OCI-LY7 (cell line): ENCODE measurements around the gene TIGD6. TPM values are rescaled to one million over a fixed set of nuclear protein-coding genes. Genes with fewer than 3 reads are reported as not detected.

Experiments
- BruUV-seq: library from RNA; stranded (reverse); fragments of 400-500 nt; replicated peaks from 2 replicates; lab custom pipeline; 2021; lab: Mats Ljungman, UMichigan
- CTCF ChIA-PET: fragments of 300-600 bp; sonication (Branson Sonifier 250); formaldehyde crosslinking; loops from one replicate; lab custom pipeline; 2022; ENCODE audit warnings: antibody characterized with exemption; ENCODE audit not compliant: unreplicated experiment; lab: Charles Lee
- POLR2A ChIA-PET: fragments of 300-600 bp; sonication (Branson Sonifier 250); formaldehyde crosslinking; loops from one replicate; lab custom pipeline; 2022; ENCODE audit warnings: antibody characterized with exemption; lab: Charles Lee
- DNase-seq: peaks from one replicate; pipeline ENCODE4 v3.0.0-alpha.2; 2015; ENCODE audit warnings: low spot score
- H2AFZ ChIP-seq: fragments of 200-600 bp; sonication (generic), shearing (Covaris generic); 2 replicates; pipeline ENCODE4 v1.6.1; 2014; ENCODE audit warnings: mild to moderate bottlenecking, antibody characterized with exemption, low read length, moderate library complexity
- H3K27ac ChIP-seq: fragments of 200-600 bp; sonication (generic); 2 replicates; pipeline ENCODE4 v1.5.1; 2014; ENCODE audit warnings: mixed run types, low read depth, mild to moderate bottlenecking, moderate library complexity, low read length, inconsistent platforms; ENCODE audit not compliant: poor library complexity, severe bottlenecking
- H3K36me3 ChIP-seq: fragments of 200-600 bp; sonication (generic); 2 replicates; pipeline ENCODE4 v1.6.1; 2014; ENCODE audit warnings: mild to moderate bottlenecking, antibody characterized with exemption, low read length, moderate library complexity, mixed read lengths; ENCODE audit not compliant: insufficient read depth
- H3K4me1 ChIP-seq: fragments of 200-600 bp; sonication (generic); 2 replicates; pipeline ENCODE4 v1.5.1; 2014; ENCODE audit warnings: mild to moderate bottlenecking, low read length; ENCODE audit not compliant: insufficient read depth, poor library complexity, severe bottlenecking
- H3K4me2 ChIP-seq: fragments of 200-600 bp; sonication (generic); 2 replicates; pipeline ENCODE4 v1.6.1; 2014; ENCODE audit warnings: mild to moderate bottlenecking, low read length
- H3K4me3 ChIP-seq: fragments of 200-600 bp; sonication (generic); 2 replicates; pipeline ENCODE4 v1.5.1; 2014; ENCODE audit warnings: mild to moderate bottlenecking, low read depth, low read length; ENCODE audit not compliant: poor library complexity, severe bottlenecking
- H3K79me2 ChIP-seq: fragments of 200-600 bp; sonication (generic); 2 replicates; pipeline ENCODE4 v1.6.1; 2016; ENCODE audit warnings: low read depth, mild to moderate bottlenecking, low read length, moderate library complexity, mixed read lengths; ENCODE audit not compliant: insufficient read depth
- H3K9me2 ChIP-seq: fragments of 200-600 bp; sonication (generic); 2 replicates; pipeline ENCODE4 v1.6.1; 2016; ENCODE audit warnings: mild to moderate bottlenecking, low read length, mixed read lengths; ENCODE audit not compliant: insufficient read depth
- H3K9me3 ChIP-seq: fragments of 200-600 bp; sonication (generic); 2 replicates; pipeline ENCODE4 v1.6.1; 2014; ENCODE audit warnings: mild to moderate bottlenecking, mixed run types, low read length, mixed read lengths
- H4K20me1 ChIP-seq: fragments of 200-600 bp; sonication (generic); 2 replicates; pipeline ENCODE4 v1.6.1; 2014; ENCODE audit warnings: mild to moderate bottlenecking, antibody characterized with exemption, low read length, moderate library complexity, mixed read lengths; ENCODE audit not compliant: insufficient read depth
- EZH2phosphoT487 ChIP-seq: fragments of 200-600 bp; sonication (generic); IDR thresholded peaks from 2 replicates; pipeline ENCODE4 v1.6.1; 2018; ENCODE audit warnings: low read depth, borderline replicate concordance, mild to moderate bottlenecking, mixed run types, antibody characterized with exemption, low read length, moderate library complexity, mixed read lengths
- intact Hi-C: fragments of 100-400 bp; cut with micrococcal nuclease; formaldehyde crosslinking; loops from one replicate; pipeline ENCODE4 v1.10.0; 2022; ENCODE audit not compliant: unreplicated experiment
- total RNA-seq, 2 experiments: library from RNA; depleted of rRNA in 1 of 2; stranded (reverse); fragments of >200 nt in 1 of 2; shearing (Covaris generic) in 1 of 2; gene quantifications; 2 replicates each; pipeline ENCODE4 v1.2.3, GENCODE V29; 2014 to 2022
- TF ChIP-seq, protein P1 (sequence below): fragments of 200-600 bp; sonication (generic); conservative IDR thresholded peaks from 2 replicates; pipeline ENCODE4 v1.5.1; 2014; ENCODE audit warnings: mild to moderate bottlenecking, antibody characterized with exemption, low read length, moderate library complexity, mixed read lengths

Gene TIGD6
- total RNA-seq, 2 experiments from 2014 or later: 3.4 to 4.6 TPM

DNA sequence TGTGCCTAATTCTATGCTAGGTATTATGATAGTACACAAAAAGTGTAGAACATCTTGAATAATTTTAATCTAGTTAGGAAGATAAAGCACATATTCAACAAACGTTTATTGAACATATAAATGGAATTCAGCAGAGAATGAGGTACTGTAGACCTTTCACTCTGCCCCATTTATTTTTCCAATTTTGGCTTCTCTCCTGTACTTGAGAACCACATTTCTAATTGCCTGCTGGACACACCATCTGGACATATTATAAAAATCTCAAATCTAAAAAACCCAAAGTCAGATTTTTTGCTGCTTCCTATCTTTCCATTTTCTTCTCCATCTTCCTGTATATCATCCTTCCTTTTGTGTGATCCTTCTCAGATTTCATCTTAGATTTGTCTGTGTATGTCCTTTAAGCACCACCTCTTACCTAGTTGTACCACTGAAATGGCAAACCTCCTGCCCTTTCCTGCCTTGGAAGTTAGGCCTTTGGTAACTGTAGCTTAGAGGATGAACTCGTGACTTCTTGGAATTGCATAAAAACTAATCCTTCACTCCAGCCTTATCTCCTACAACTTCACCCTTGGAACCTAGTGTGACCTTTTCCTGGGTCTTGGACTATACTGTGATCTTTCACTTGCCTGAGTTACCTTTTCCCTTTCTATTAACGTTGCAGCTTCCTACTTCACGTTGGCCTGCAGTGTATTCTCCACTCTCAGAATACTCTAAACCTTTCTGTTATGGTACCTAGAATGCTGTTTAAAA is 31.1 kb downstream of the TIGD6 start:
- Histone ChIP-seq H3K9me2 (no peaks in the 10 kb centered on the region), H3K4me1 (no peaks in the 10 kb centered on the region), H4K20me1 (no peaks in the 10 kb centered on the region), H3K79me2 (no peaks in the 10 kb centered on the region), H3K9me3 (no peaks in the 10 kb centered on the region), H3K4me3 (no peak overlapping the region), H2AFZ (no peak overlapping the region), H3K36me3 (no peaks in the 10 kb centered on the region), H3K4me2 (no peak overlapping the region), H3K27ac (no peak overlapping the region)
- CTCF ChIA-PET: no interaction called here
- POLR2A ChIA-PET: no interaction called here
- no TSS peak for BruUV-seq
- intact Hi-C loops: loop anchor here (10.0 kb wide), 1 partner anchor 135 kb away; no protein-coding TSS in a partner anchor
- TF ChIP-seq EZH2phosphoT487: no peak
- TF ChIP-seq, protein P1, sequence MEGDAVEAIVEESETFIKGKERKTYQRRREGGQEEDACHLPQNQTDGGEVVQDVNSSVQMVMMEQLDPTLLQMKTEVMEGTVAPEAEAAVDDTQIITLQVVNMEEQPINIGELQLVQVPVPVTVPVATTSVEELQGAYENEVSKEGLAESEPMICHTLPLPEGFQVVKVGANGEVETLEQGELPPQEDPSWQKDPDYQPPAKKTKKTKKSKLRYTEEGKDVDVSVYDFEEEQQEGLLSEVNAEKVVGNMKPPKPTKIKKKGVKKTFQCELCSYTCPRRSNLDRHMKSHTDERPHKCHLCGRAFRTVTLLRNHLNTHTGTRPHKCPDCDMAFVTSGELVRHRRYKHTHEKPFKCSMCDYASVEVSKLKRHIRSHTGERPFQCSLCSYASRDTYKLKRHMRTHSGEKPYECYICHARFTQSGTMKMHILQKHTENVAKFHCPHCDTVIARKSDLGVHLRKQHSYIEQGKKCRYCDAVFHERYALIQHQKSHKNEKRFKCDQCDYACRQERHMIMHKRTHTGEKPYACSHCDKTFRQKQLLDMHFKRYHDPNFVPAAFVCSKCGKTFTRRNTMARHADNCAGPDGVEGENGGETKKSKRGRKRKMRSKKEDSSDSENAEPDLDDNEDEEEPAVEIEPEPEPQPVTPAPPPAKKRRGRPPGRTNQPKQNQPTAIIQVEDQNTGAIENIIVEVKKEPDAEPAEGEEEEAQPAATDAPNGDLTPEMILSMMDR: no peak
- DNase-seq: no peak

DNA sequence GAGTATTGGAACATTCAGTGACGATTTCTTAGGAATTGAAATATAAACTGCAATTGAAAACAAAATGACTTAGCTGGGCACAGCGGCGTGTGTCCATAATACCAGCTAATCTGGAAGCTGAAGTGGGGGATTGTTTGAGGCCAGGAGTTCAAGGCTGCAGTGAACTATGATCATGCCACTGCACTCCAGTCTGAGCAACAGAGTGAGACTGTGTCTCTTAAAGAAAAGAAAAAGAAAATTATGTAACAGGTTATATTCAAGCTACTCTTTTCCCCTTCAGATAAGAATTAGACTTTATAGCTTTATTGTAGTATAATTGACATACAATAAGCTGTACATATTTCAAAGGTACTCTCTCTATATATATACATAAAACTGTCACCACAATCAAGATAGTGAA is 33.5 kb downstream of the TIGD6 start:
- TF ChIP-seq, protein P1: no peak
- no peak for TF ChIP-seq EZH2phosphoT487
- CTCF ChIA-PET: no interaction called here
- H3K4me3 ChIP-seq: no peak overlapping the region
- DNase-seq: no peak
- no peak overlapping the region for H3K4me2 ChIP-seq
- no TSS peak for BruUV-seq
- no peaks in the 10 kb centered on the region for H3K9me2 ChIP-seq
- intact Hi-C loops: loop anchor here (10.0 kb wide), 1 partner anchor 132 kb away; no protein-coding TSS in a partner anchor
- no peaks in the 10 kb centered on the region for H4K20me1 ChIP-seq
- H2AFZ ChIP-seq: no peak overlapping the region
- H3K9me3 ChIP-seq: no peaks in the 10 kb centered on the region
- no peaks in the 10 kb centered on the region for H3K4me1 ChIP-seq
- POLR2A ChIA-PET: no interaction called here
- no peak overlapping the region for H3K27ac ChIP-seq
- H3K79me2 ChIP-seq: no peaks in the 10 kb centered on the region
- H3K36me3 ChIP-seq: no peaks in the 10 kb centered on the region

DNA sequence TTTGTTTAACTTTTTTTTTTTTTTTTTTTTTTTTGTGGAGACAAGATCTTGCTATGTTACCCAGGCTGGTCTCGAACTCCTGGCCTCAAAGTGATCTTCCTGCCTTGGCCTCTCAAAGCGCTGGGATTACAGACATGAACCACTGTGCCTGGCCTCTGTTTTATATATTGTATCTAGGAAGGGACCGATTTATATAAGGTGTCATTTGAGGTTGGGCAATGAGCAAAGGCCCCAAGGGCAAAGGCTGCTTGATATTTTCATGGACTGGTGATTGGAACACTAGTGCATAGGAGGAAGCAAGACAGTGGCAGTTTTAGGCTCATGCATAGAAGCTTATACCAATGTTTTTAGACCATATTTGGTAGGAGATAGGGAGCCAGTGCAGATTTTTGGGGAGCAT is 36.7 kb downstream of the TIGD6 start:
- Histone ChIP-seq H3K36me3 (no peaks in the 10 kb centered on the region), H3K9me2 (no peaks in the 10 kb centered on the region), H3K4me1 (peaks cover 9% of the 10 kb centered on the region), H3K4me2 (no peak overlapping the region), H3K27ac (no peak overlapping the region), H3K9me3 (no peaks in the 10 kb centered on the region), H2AFZ (no peak overlapping the region), H3K79me2 (no peaks in the 10 kb centered on the region), H4K20me1 (no peaks in the 10 kb centered on the region), H3K4me3 (no peak overlapping the region)
- TF ChIP-seq, protein P1: no peak
- no peak for TF ChIP-seq EZH2phosphoT487
- no TSS peak for BruUV-seq
- POLR2A ChIA-PET: interaction anchor here (0.8 kb wide), 1 partner anchor 9 kb away, joined by 3 read pairs; no protein-coding TSS in a partner anchor
- CTCF ChIA-PET: no interaction called here
- intact Hi-C loops: loop anchor here (5.0 to 10.0 kb wide), 2 partner anchors 101 to 129 kb away; no protein-coding TSS in a partner anchor
- no peak for DNase-seq
